GM23248 (cell line): Measurements from ENCODE around the gene POU2AF1.

Experiments
- EZH2 ChIP-seq: fragments of 200-600 bp; sonication (generic); IDR thresholded peaks from 2 replicates; pipeline ENCODE4 v1.6.1; 2018; ENCODE audit warnings: antibody characterized with exemption, mild to moderate bottlenecking; ENCODE audit not compliant: insufficient read depth, poor library complexity, severe bottlenecking
- EZH2phosphoT487 ChIP-seq: fragments of 200-600 bp; sonication (generic); IDR thresholded peaks from 2 replicates; pipeline ENCODE4 v1.6.1; 2018; ENCODE audit warnings: antibody characterized with exemption, moderate library complexity, mild to moderate bottlenecking, low read depth; ENCODE audit not compliant: insufficient read depth

DNA sequence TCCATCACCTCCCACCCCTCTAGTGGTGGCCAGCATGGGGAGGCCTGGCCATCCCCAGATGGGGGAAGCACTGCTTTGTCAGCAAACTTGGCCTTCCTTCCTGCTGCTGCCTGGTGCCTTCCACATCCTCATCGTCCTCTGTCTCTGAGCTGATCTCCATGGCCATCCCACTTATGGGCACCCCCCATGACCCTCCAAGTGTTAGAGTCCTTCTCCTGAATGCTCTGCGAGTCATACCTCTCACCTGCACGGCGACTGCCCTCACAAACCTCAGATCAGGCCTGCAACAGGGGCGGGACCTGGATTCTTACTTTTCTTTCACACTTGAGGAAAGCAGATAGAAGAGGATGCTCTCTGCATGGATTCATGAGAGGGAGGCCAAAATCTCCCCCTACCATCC, 24.0 kb downstream of the POU2AF1 start:
- no peak for TF ChIP-seq EZH2
- TF ChIP-seq EZH2phosphoT487: no peak
